Brain microvascular endothelial cell (primary cell): ENCODE data around the gene CACNA2D4.

Experiments
- DNase-seq: peaks from one replicate; pipeline ENCODE4 v3.0.0-alpha.2; 2020
- H3K27ac ChIP-seq: fragments of 250-450 bp; sonication (Bioruptor Pico); 2 replicates; pipeline ENCODE4 v1.5.1; 2020; ENCODE audit warnings: mild to moderate bottlenecking, moderate library complexity
- H3K27me3 ChIP-seq: fragments of 250-450 bp; sonication (Bioruptor Pico); replicated peaks from 2 replicates; pipeline ENCODE4 v1.5.1; 2020; ENCODE audit warnings: mild to moderate bottlenecking
- H3K36me3 ChIP-seq: fragments of 250-450 bp; sonication (Bioruptor Pico); replicated peaks from 2 replicates; pipeline ENCODE4 v1.5.1; 2020; ENCODE audit warnings: mild to moderate bottlenecking
- H3K4me3 ChIP-seq: 2 replicates; pipeline ENCODE4 v1.5.1; 2011; ENCODE audit warnings: low read depth, mild to moderate bottlenecking, control low read depth, low read length, moderate library complexity
- CTCF ChIP-seq: IDR thresholded peaks from 2 replicates; pipeline ENCODE4 v1.5.1; 2011; ENCODE audit warnings: low read depth, mild to moderate bottlenecking, moderate library complexity, low read length, control low read depth, inconsistent platforms; ENCODE audit errors: missing control alignments
- in situ Hi-C: cut with HindIII; loops from 2 replicates; pipeline ENCODE4 v1.10.0; 2017; ENCODE audit warnings: low sequenced_read_pairs, low pct_ligation_motif_present

The CACNA2D4 gene

GRCh38 chr12:1939801-1940607 is 21.6 kb upstream of the CACNA2D4 start:
- Histone ChIP-seq H3K27ac (no peak overlapping the region), H3K27me3 (no peaks in the 10 kb centered on the region), H3K36me3 (peaks cover 4% of the 10 kb centered on the region), H3K4me3 (no peak overlapping the region)
- peak; percentile 75 for DNase-seq
- peak; percentile 93 for TF ChIP-seq CTCF
- in situ Hi-C loops = loop anchor here (25.0 kb wide), 1 partner anchor 128 kb away; the partner anchor contains the start of gene LRTM2

- H3K27me3 ChIP-seq = no peaks in the 10 kb centered on the region
- no peak for TF ChIP-seq CTCF
- in situ Hi-C loops = loop anchor here (25.0 kb wide), 1 partner anchor 127 kb away; the partner anchor contains the start of gene LRTM2
- no peak overlapping the region for H3K4me3 ChIP-seq
- H3K27ac ChIP-seq = no peak overlapping the region
- no peak for DNase-seq
- H3K36me3 ChIP-seq = peaks cover 4% of the 10 kb centered on the region
Observed at GRCh38 chr12:1939331-1939730, 20.9 kb upstream of the CACNA2D4 start.

GRCh38 chr12:1937481-1938224 is 19.2 kb upstream of the CACNA2D4 start:
- Histone ChIP-seq H3K4me3 (no peak overlapping the region), H3K36me3 (peaks cover 4% of the 10 kb centered on the region), H3K27ac (no peak overlapping the region), H3K27me3 (no peaks in the 10 kb centered on the region)
- in situ Hi-C loops = loop anchor here (25.0 kb wide), 1 partner anchor 125 kb away; the partner anchor contains the start of gene LRTM2
- DNase-seq = no peak
- TF ChIP-seq CTCF = no peak

- no peak overlapping the region for H3K27ac ChIP-seq
- in situ Hi-C loops = loop anchor here (25.0 kb wide), 1 partner anchor 124 kb away; the partner anchor contains the start of gene LRTM2
- no peak overlapping the region for H3K4me3 ChIP-seq
- H3K36me3 ChIP-seq = peaks cover 4% of the 10 kb centered on the region
- peak; percentile 69 for DNase-seq
- no peak for TF ChIP-seq CTCF
- H3K27me3 ChIP-seq = no peaks in the 10 kb centered on the region
Observed at GRCh38 chr12:1936406-1937320, 18.2 kb upstream of the CACNA2D4 start.

- TF ChIP-seq CTCF = no peak
- peaks cover 2% of the 10 kb centered on the region for H3K36me3 ChIP-seq
- in situ Hi-C loops = loop anchor here (25.0 kb wide), 1 partner anchor 124 kb away; the partner anchor contains the start of gene LRTM2
- no peak overlapping the region for H3K4me3 ChIP-seq
- H3K27me3 ChIP-seq = no peaks in the 10 kb centered on the region
- no peak for DNase-seq
- H3K27ac ChIP-seq = no peak overlapping the region
Observed at GRCh38 chr12:1935700-1936378, 17.4 kb upstream of the CACNA2D4 start.
